C4-2B (cell line): ENCODE results near the gene SCAF8.

Experiments used
- H3K27ac ChIP-seq: fragments of 450-650 bp; 2 replicates; pipeline ENCODE4 v1.5.1; 2017
- ZFX ChIP-seq: fragments of 450-650 bp; IDR thresholded peaks from 2 replicates; pipeline ENCODE4 v1.6.1; 2017
- TF ChIP-seq, protein P1 (sequence below): fragments of 450-650 bp; conservative IDR thresholded peaks from 2 replicates; pipeline ENCODE4 v1.5.1; 2017; ENCODE audit warnings: mild to moderate bottlenecking

SCAF8 gene

GRCh38 chr6:154751011-154751800 is 18.0 kb downstream of the SCAF8 start:
- H3K27ac ChIP-seq = no peak overlapping the region
- no peak for TF ChIP-seq ZFX
- TF ChIP-seq, protein P1, sequence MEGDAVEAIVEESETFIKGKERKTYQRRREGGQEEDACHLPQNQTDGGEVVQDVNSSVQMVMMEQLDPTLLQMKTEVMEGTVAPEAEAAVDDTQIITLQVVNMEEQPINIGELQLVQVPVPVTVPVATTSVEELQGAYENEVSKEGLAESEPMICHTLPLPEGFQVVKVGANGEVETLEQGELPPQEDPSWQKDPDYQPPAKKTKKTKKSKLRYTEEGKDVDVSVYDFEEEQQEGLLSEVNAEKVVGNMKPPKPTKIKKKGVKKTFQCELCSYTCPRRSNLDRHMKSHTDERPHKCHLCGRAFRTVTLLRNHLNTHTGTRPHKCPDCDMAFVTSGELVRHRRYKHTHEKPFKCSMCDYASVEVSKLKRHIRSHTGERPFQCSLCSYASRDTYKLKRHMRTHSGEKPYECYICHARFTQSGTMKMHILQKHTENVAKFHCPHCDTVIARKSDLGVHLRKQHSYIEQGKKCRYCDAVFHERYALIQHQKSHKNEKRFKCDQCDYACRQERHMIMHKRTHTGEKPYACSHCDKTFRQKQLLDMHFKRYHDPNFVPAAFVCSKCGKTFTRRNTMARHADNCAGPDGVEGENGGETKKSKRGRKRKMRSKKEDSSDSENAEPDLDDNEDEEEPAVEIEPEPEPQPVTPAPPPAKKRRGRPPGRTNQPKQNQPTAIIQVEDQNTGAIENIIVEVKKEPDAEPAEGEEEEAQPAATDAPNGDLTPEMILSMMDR = no peak

GRCh38 chr6:154752022-154752421 is 18.8 kb downstream of the SCAF8 start:
- no peak overlapping the region for H3K27ac ChIP-seq
- no peak for TF ChIP-seq ZFX
- TF ChIP-seq, protein P1 = no peak

DNA sequence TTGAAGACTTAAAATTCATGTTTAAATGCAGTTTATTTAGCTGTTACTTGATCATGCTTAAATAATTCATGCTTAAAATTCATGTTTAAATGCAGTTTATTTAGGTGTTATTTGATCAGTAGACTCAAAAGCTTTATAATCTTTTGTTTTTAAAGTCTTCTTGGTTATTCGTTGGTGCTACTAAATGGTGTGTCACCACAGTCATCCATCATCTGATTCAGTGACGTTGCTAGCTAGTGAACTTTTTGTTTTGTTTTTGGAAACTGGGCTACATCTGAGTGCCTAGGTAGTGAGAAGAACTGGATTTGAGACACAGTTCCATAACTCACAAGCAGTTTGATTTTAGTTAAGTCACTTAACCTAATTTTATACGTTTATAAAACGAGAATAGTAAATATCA is 20.9 kb downstream of the SCAF8 start:
- no peak overlapping the region for H3K27ac ChIP-seq
- TF ChIP-seq, protein P1 = no peak
- TF ChIP-seq ZFX = no peak

- TF ChIP-seq, protein P1 = no peak
- no peak for TF ChIP-seq ZFX
- no peak overlapping the region for H3K27ac ChIP-seq
Observed at GRCh38 chr6:154757352-154758050, 24.3 kb downstream of the SCAF8 start.

DNA sequence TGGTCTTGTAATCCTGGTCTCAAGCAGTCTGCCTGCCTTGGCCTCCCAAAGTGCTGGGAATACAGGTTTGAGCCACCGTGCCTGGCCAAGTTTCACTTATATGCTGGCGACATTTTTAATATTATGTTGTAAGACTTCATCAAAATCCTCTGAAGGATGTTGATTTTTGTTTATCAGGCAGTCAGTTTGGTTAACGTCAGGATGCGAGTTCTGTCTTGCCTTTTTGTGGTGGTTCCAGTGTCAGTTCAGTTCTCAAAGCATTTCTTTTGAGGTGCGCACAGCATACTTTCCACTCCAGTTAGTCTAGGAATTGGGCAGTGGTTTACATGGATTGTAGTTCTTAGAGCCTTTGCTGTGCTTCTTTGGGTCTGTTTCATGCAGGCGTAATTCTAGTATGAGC is 24.9 kb downstream of the SCAF8 start:
- no peak overlapping the region for H3K27ac ChIP-seq
- TF ChIP-seq, protein P1 = no peak
- TF ChIP-seq ZFX = no peak

DNA sequence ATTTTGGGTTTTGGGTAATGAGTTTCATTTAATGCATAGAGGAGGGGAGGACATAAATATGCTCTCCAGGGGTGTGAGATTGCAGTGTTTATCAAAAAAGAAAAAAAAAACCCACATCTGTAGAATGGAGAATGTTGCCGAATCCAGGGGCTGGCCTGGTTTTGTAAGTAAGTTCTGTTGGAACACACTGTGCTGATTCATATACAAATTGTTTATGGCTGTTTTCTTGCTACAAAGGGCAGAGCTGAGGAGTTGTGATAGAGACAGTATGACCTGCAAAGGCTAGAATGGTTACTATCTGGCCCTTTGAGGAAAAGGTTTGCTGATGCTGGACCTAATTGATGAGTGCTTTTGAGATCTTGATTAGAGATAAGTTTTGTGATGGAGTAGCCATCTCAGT is 30.4 kb downstream of the SCAF8 start:
- H3K27ac ChIP-seq = no peak overlapping the region
- TF ChIP-seq ZFX = no peak
- TF ChIP-seq, protein P1 = no peak

DNA sequence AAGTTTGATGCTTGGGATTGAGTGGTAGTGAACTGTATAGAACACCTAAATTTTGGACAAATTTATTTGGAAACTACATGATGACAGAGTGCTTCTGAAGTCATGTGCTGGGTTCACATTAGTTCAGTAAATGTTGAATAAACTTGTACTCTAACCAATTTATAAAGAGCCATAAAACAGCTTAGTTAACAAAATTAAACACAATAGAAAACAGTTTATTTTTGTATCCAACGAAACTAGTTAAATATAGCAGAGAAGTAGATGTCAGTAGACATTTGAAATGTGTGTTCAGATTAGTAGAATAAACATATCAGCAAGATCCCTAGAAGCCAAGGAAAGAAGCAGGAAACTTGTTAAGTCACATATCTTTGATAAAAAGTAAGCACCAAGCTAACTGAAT is 32.1 kb downstream of the SCAF8 start:
- no peak overlapping the region for H3K27ac ChIP-seq
- TF ChIP-seq, protein P1 = no peak
- no peak for TF ChIP-seq ZFX
